Lower lobe of right lung (tissue), 2 donors: ENCODE results near the gene EIF3L. TPM values are rescaled to one million over a fixed set of nuclear protein-coding genes. Genes with fewer than 3 reads are reported as not detected.

Source experiments
- ATAC-seq, 2 donors: fragments of 200-7000 bp; cut with Tn5 transposase; one replicate each; pipeline ENCODE4 v1.9.1; 2020 to 2022; ENCODE audit warnings: mild to moderate bottlenecking in 2 of 2, moderate library complexity in 2 of 2
- DNase-seq: peaks from one replicate; pipeline ENCODE4 v3.0.0-alpha.2; 2020
- H3K27ac ChIP-seq: fragments of 200-600 bp; one replicate; pipeline ENCODE4 v1.8.0; 2022
- H3K27me3 ChIP-seq: fragments of 200-600 bp; one replicate; pipeline ENCODE4 v1.8.0; 2022; ENCODE audit warnings: low read depth
- H3K36me3 ChIP-seq: fragments of 200-600 bp; one replicate; pipeline ENCODE4 v1.8.0; 2022; ENCODE audit warnings: mild to moderate bottlenecking
- H3K4me1 ChIP-seq: fragments of 200-600 bp; one replicate; pipeline ENCODE4 v1.8.0; 2022
- H3K4me3 ChIP-seq: fragments of 200-600 bp; one replicate; pipeline ENCODE4 v1.8.0; 2022; ENCODE audit warnings: mild to moderate bottlenecking
- H3K9me3 ChIP-seq: fragments of 200-600 bp; one replicate; pipeline ENCODE4 v1.8.0; 2022
- CTCF ChIP-seq: fragments of 200-600 bp; IDR thresholded peaks from one replicate; pipeline ENCODE4 v1.8.0; 2022; ENCODE audit warnings: antibody characterized with exemption, mild to moderate bottlenecking
- intact Hi-C: fragments of 100-400 bp; cut with DNase I; formaldehyde crosslinking; loops from one replicate; pipeline ENCODE4 v1.11.0; 2022
- total RNA-seq: library from RNA; stranded (reverse); fragmentation: NEBNext Ultra II Directional; extraction: Animal tissue kit (Norgen Biotek cat#: 25700); gene quantifications from one replicate; pipeline ENCODE4 v1.2.1, GENCODE V29; 2021
- donor health status: DM: no; HTN: yes; CAD: no; lungs with severe emphysema.

EIF3L gene
- total RNA-seq, 1 donor from 2014 or later = 385 TPM

- Histone ChIP-seq H3K9me3 (no peaks in the 10 kb centered on the region), H3K27ac (no peak overlapping the region), H3K36me3 (no peaks in the 10 kb centered on the region), H3K4me3 (peak overlapping the region; percentile 49), H3K27me3 (peaks cover 51% of the 10 kb centered on the region), H3K4me1 (peaks cover 20% of the 10 kb centered on the region)
- intact Hi-C loops = loop anchor here (10.0 kb wide), 1 partner anchor 46 kb away; no protein-coding TSS in a partner anchor
- TF ChIP-seq CTCF = no peak
- DNase-seq (no peak), ATAC-seq (no peak)
These were observed 30.1 kb upstream of the EIF3L start for GRCh38 chr22:37819105-37819433.

- Histone ChIP-seq H3K36me3 (no peaks in the 10 kb centered on the region), H3K9me3 (no peaks in the 10 kb centered on the region), H3K4me3 (no peak overlapping the region), H3K27me3 (peaks cover 55% of the 10 kb centered on the region), H3K4me1 (peaks cover 20% of the 10 kb centered on the region), H3K27ac (no peak overlapping the region)
- no peak for DNase-seq
- ATAC-seq = no peak
- no peak for TF ChIP-seq CTCF
- intact Hi-C loops = no loop called here
These were observed 28.9 kb upstream of the EIF3L start for GRCh38 chr22:37820350-37820749.

- Histone ChIP-seq H3K27me3 (peaks cover 55% of the 10 kb centered on the region), H3K36me3 (no peaks in the 10 kb centered on the region), H3K4me3 (no peak overlapping the region), H3K27ac (no peak overlapping the region), H3K9me3 (no peaks in the 10 kb centered on the region), H3K4me1 (peaks cover 19% of the 10 kb centered on the region)
- no peak for DNase-seq
- ATAC-seq = no peak
- no peak for TF ChIP-seq CTCF
- intact Hi-C loops = no loop called here
These were observed 27.0 kb upstream of the EIF3L start for GRCh38 chr22:37822079-37822833.

- Histone ChIP-seq H3K27me3 (peaks cover 55% of the 10 kb centered on the region), H3K27ac (no peak within 1 kb of the TSS), H3K36me3 (no peaks in the 10 kb centered on the region), H3K4me3 (no peak within 1 kb of the TSS), H3K9me3 (no peaks in the 10 kb centered on the region), H3K4me1 (peaks cover 8% of the 10 kb centered on the region)
- no peak for TF ChIP-seq CTCF
- ATAC-seq = no peak
- no peak for DNase-seq
- intact Hi-C loops = no loop called here
These were observed 25.9 kb upstream of the EIF3L start, which contains the start of gene GALR3 for GRCh38 chr22:37823134-37823985. Gene GALR3 (plus strand): TSS chr22:37823382. CDS start chr22:37823407, 25 bp downstream.

GRCh38 chr22:37824674-37825641, 24.3 kb upstream of the EIF3L start:
- intact Hi-C loops = no loop called here
- Histone ChIP-seq H3K9me3 (no peaks in the 10 kb centered on the region), H3K27me3 (peaks cover 44% of the 10 kb centered on the region), H3K4me1 (no peaks in the 10 kb centered on the region), H3K36me3 (peaks cover 11% of the 10 kb centered on the region), H3K4me3 (peak overlapping the region; percentile 23), H3K27ac (no peak overlapping the region)
- no peak for ATAC-seq
- DNase-seq = no peak
- no peak for TF ChIP-seq CTCF
